ENCODE results near the gene ATF7IP.

GRCh38 chr12:14418451-14418890 lies 53.0 kb downstream of the ATF7IP start:
- TF ChIP-seq POLR2A (IDR thresholded peaks at IDR 0.05; ENCODE audit: low read depth, low read length) (no peak), POLR2AphosphoS5 (IDR thresholded peaks at IDR 0.05; ENCODE audit: low read depth, low read length) (no peak), TAF1 (IDR thresholded peaks at IDR 0.05; ENCODE audit: borderline replicate concordance, low read depth, low read length) (no peak)
